Breast epithelium (tissue), 4 donors: ENCODE results near the gene CEACAM8. TPM values are rescaled to one million over a fixed set of nuclear protein-coding genes. Genes with fewer than 3 reads are reported as not detected.

Source experiments
- DNase-seq, 2 donors: peaks; one replicate each; pipeline ENCODE4 v3.0.0-alpha.2; 2019; ENCODE audit warnings: low spot score in 2 of 2
- H3K27ac ChIP-seq, 2 donors: fragments of 200-600 bp; sonication (generic) in 1 of 2; one replicate each; pipeline ENCODE4 v1.5.1; 2016 to 2019; ENCODE audit warnings: mild to moderate bottlenecking in 1 of 2
- H3K27me3 ChIP-seq, 2 donors: fragments of 200-600 bp; sonication (generic) in 1 of 2; one replicate each; pipeline versions ENCODE4 v1.5.1 to v1.6.0; 2017 to 2019; ENCODE audit warnings: control low read depth in 1 of 2, mild to moderate bottlenecking in 1 of 2
- H3K36me3 ChIP-seq: fragments of 200-600 bp; one replicate; pipeline ENCODE4 v1.5.1; 2019
- H3K4me1 ChIP-seq, 2 donors: fragments of 200-600 bp; sonication (generic); one replicate each; pipeline ENCODE4 v1.5.1; 2016 to 2019; ENCODE audit warnings: control low read depth in 1 of 2
- H3K4me3 ChIP-seq, 3 donors: fragments of 200-600 bp; sonication (generic); 1 replicate in 2 of 3; 2 replicates in 1 of 3; pipeline ENCODE4 v1.5.1; 2016 to 2019; ENCODE audit warnings: mild to moderate bottlenecking in 3 of 3, moderate library complexity in 2 of 3
- H3K9me3 ChIP-seq, 2 donors: fragments of 200-600 bp; sonication (generic) in 1 of 2; one replicate each; pipeline ENCODE4 v1.5.1; 2016 to 2019; ENCODE audit warnings: control low read depth in 1 of 2
- CTCF ChIP-seq, 3 donors: fragments of 450-650 bp; IDR thresholded peaks; one replicate each; pipeline ENCODE4 v1.5.1; 2016 to 2017; ENCODE audit warnings: antibody characterized with exemption in 3 of 3, mild to moderate bottlenecking in 3 of 3, moderate library complexity in 3 of 3
- POLR2A ChIP-seq: fragments of 450-650 bp; IDR thresholded peaks from one replicate; pipeline ENCODE4 v1.6.1; 2016; ENCODE audit warnings: antibody characterized with exemption, mild to moderate bottlenecking, moderate library complexity
- POLR2AphosphoS5 ChIP-seq, 3 donors: sonication (generic); formaldehyde crosslinking; IDR thresholded peaks; one replicate each; pipeline ENCODE4 v1.6.1; 2017; ENCODE audit warnings: antibody characterized with exemption in 3 of 3
- intact Hi-C: fragments of 100-400 bp; cut with DNase I; formaldehyde crosslinking; loops from one replicate; pipeline ENCODE4 v1.15.1; 2023; ENCODE audit warnings: low total_unique reads
- total RNA-seq, 3 donors: library from RNA; depleted of rRNA; stranded (reverse); fragments of >200 nt; gene quantifications; one replicate each; pipeline ENCODE4 v1.1.0, GENCODE V29; 2016

CEACAM8 gene
- total RNA-seq, 3 donors from 2014 or later: not detected

GRCh38 chr19:42548552-42548951 is 46.2 kb downstream of the CEACAM8 start:
- H3K27me3 ChIP-seq: no peaks in the 10 kb centered on the region
- no peak overlapping the region for H3K27ac ChIP-seq
- H3K9me3 ChIP-seq: no peaks in the 10 kb centered on the region
- DNase-seq: no peak
- TF ChIP-seq CTCF (IDR thresholded peaks at IDR 0.05) (no peak), POLR2A (no peak), POLR2AphosphoS5 (IDR thresholded peaks at IDR 0.05) (no peak)
- no peak overlapping the region for H3K4me3 ChIP-seq
- no peaks in the 10 kb centered on the region for H3K36me3 ChIP-seq
- no peaks in the 10 kb centered on the region for H3K4me1 ChIP-seq
- intact Hi-C loops: no loop called here

GRCh38 chr19:42547929-42548328 is 46.8 kb downstream of the CEACAM8 start:
- no peak overlapping the region for H3K27ac ChIP-seq
- H3K9me3 ChIP-seq: no peaks in the 10 kb centered on the region
- no peak for DNase-seq
- no peak overlapping the region for H3K4me3 ChIP-seq
- H3K36me3 ChIP-seq: no peaks in the 10 kb centered on the region
- no peaks in the 10 kb centered on the region for H3K27me3 ChIP-seq
- no peak for TF ChIP-seq CTCF (IDR thresholded peaks at IDR 0.05)
- no peak for TF ChIP-seq POLR2A
- no peak for TF ChIP-seq POLR2AphosphoS5 (IDR thresholded peaks at IDR 0.05)
- no peaks in the 10 kb centered on the region for H3K4me1 ChIP-seq
- intact Hi-C loops: no loop called here

- no peaks in the 10 kb centered on the region for H3K9me3 ChIP-seq
- no peak for TF ChIP-seq POLR2A
- TF ChIP-seq CTCF (IDR thresholded peaks at IDR 0.05): no peak
- TF ChIP-seq POLR2AphosphoS5 (IDR thresholded peaks at IDR 0.05): no peak
- H3K27ac ChIP-seq: no peak overlapping the region
- no peak for DNase-seq
- intact Hi-C loops: no loop called here
- H3K4me3 ChIP-seq: no peak overlapping the region
- H3K27me3 ChIP-seq: no peaks in the 10 kb centered on the region
- H3K36me3 ChIP-seq: no peaks in the 10 kb centered on the region
- no peaks in the 10 kb centered on the region for H3K4me1 ChIP-seq
These were observed 47.8 kb downstream of the CEACAM8 start for GRCh38 chr19:42546831-42547500.

GRCh38 chr19:42544146-42544545 is 50.6 kb downstream of the CEACAM8 start:
- TF ChIP-seq POLR2AphosphoS5 (IDR thresholded peaks at IDR 0.05) (no peak), CTCF (IDR thresholded peaks at IDR 0.05) (no peak), POLR2A (no peak)
- H3K4me1 ChIP-seq: no peaks in the 10 kb centered on the region
- H3K36me3 ChIP-seq: no peaks in the 10 kb centered on the region
- H3K9me3 ChIP-seq: no peaks in the 10 kb centered on the region
- intact Hi-C loops: no loop called here
- no peak overlapping the region for H3K27ac ChIP-seq
- no peak overlapping the region for H3K4me3 ChIP-seq
- no peak for DNase-seq
- no peaks in the 10 kb centered on the region for H3K27me3 ChIP-seq

GRCh38 chr19:42542791-42543190 is 51.9 kb downstream of the CEACAM8 start:
- H3K36me3 ChIP-seq: no peaks in the 10 kb centered on the region
- H3K27ac ChIP-seq: no peak overlapping the region
- H3K4me3 ChIP-seq: no peak overlapping the region
- TF ChIP-seq CTCF (IDR thresholded peaks at IDR 0.05) (no peak), POLR2A (no peak), POLR2AphosphoS5 (IDR thresholded peaks at IDR 0.05) (no peak)
- no peaks in the 10 kb centered on the region for H3K9me3 ChIP-seq
- H3K4me1 ChIP-seq: no peaks in the 10 kb centered on the region
- no peaks in the 10 kb centered on the region for H3K27me3 ChIP-seq
- DNase-seq: peak in 1 of 2 donors; percentile 28
- intact Hi-C loops: no loop called here
